HG02588 (cell line): ENCODE data around the gene OSGEPL1.
A peak's percentile ranks its signal among the peaks of the same experiment; 100 is the strongest.
"Not testable (repeated sequence)": the region's sequence is repeated elsewhere in the genome, so short reads cannot be mapped to it uniquely, and the experiment has no call there.

ENCODE experiments used
- ATAC-seq: cut with Tn5 transposase; IDR thresholded peaks from one replicate; pipeline ENCODE4 v1.9.1; 2021; ENCODE audit warnings: mild to moderate bottlenecking, moderate library complexity; ENCODE audit not compliant: unreplicated experiment

Gene OSGEPL1, protein sequence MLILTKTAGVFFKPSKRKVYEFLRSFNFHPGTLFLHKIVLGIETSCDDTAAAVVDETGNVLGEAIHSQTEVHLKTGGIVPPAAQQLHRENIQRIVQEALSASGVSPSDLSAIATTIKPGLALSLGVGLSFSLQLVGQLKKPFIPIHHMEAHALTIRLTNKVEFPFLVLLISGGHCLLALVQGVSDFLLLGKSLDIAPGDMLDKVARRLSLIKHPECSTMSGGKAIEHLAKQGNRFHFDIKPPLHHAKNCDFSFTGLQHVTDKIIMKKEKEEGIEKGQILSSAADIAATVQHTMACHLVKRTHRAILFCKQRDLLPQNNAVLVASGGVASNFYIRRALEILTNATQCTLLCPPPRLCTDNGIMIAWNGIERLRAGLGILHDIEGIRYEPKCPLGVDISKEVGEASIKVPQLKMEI

DNA sequence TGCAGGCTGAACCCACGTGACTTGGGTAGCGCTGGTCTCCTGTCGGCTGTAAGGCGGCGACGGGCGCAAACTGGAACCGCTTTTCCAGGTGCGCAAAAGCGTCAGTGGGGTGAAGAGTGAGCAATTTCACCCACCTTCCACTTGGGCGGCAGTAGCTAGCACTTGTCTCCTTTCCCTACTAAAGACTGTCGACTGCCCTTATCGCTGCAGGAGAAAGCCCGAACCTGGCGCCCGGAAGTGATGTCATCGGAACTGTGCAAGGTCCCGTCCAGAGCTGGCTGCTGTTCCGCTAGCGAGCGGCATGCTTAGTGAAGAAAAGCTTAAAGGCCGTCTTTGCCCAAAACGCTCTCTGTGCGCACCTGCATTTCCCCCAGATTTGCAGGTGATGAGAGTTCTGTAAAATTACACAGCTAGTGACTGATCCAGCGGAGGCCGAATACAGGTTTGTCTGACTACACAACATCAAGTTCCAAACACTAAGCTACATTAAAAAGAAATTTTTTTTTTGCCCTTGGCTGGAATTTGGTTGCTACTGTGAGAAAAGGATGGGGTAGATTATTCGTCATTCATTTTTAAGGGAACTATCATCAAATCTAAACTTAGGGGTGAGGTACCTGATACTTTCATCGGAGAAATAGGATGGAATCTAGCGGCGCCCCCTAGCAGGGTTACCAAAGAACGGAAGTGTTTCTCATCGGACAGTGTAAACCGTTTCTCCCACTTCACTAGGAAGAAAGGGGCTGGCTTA is at the start of gene OSGEPL1:
OSGEPL1 (minus strand) TSS at position 242 of the 748 bp plus-strand sequence. CDS start 1,152 bp downstream, outside the sequence.
- ATAC-seq = peak; percentile 95

DNA sequence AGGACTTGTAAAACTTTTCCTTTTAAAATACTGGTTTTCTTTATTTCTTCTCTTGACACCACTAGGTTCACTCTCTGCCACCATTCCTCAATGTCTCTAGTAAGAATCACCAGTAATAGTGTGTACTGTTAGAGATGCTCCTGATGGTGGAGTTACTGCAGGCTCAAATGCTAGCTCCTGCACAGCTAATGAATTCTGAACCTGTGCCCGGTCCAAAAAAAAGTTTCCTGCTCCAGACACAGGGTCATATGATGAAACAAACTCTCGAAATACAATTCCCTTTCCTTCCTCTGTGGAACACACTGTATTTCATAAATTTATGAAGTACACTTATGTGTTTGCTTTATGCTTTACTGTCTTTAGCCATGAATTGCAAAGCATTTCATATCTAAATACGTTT is 40.8 kb upstream of the OSGEPL1 start:
- no peak for ATAC-seq

GRCh38 chr2:189802396-189802912 is 39.9 kb upstream of the OSGEPL1 start:
- no peak for ATAC-seq

GRCh38 chr2:189799531-189799930 is 36.9 kb upstream of the OSGEPL1 start:
- ATAC-seq = no peak

DNA sequence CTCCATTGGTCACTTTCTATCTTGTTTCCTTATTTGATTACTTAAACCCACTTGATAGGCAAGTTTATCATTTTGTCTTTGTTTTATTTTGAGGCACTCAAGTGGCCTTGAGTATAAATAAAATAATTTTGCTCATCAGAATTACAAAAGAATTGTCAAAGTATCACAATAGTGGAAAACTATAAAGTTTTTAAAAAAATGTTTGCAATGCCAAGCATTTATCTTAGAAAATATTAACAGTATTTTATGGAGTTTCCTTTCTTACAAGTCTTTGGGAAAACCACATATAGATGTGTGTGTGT is 36.4 kb upstream of the OSGEPL1 start:
- ATAC-seq = no peak

DNA sequence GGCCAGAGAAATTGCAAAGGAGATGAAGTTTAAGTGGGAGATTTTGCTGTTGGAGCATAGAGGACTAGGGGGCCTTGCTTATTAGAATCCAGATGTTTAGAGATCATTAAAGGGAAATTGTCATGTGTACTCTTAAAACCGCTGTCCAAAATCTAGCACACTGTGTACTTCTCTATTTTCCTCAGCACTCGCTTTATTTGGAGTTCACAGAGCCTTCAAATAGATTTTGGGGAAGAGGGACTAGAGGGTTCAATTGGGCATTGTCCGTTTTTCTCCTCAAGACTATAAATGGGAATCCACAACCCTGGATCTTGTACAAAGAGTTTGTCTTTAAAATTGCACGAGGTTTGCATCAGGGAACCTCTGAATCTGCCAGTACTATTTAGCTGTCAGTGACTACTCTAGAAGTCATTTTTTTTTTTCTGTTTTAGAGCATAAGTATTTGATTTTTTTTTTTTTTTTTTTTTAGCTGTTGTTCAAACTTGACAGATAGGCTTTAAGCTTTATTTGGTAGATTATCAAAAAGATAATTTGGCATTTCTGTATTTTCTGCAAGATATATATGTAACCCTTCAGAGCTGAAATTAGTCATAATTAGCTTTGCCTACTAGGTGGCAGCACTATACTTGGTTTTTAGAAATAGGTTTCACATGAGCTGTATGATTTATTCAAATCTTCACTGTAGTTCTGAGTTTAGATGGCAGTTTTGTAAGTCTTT is 35.9 kb upstream of the OSGEPL1 start:
- no peak for ATAC-seq

GRCh38 chr2:189797902-189798301 is 35.3 kb upstream of the OSGEPL1 start:
- no peak for ATAC-seq

- ATAC-seq = no peak
These were observed 31.7 kb upstream of the OSGEPL1 start for GRCh38 chr2:189794310-189794709.

GRCh38 chr2:189791338-189792042 is 28.9 kb upstream of the OSGEPL1 start:
- ATAC-seq = no peak

DNA sequence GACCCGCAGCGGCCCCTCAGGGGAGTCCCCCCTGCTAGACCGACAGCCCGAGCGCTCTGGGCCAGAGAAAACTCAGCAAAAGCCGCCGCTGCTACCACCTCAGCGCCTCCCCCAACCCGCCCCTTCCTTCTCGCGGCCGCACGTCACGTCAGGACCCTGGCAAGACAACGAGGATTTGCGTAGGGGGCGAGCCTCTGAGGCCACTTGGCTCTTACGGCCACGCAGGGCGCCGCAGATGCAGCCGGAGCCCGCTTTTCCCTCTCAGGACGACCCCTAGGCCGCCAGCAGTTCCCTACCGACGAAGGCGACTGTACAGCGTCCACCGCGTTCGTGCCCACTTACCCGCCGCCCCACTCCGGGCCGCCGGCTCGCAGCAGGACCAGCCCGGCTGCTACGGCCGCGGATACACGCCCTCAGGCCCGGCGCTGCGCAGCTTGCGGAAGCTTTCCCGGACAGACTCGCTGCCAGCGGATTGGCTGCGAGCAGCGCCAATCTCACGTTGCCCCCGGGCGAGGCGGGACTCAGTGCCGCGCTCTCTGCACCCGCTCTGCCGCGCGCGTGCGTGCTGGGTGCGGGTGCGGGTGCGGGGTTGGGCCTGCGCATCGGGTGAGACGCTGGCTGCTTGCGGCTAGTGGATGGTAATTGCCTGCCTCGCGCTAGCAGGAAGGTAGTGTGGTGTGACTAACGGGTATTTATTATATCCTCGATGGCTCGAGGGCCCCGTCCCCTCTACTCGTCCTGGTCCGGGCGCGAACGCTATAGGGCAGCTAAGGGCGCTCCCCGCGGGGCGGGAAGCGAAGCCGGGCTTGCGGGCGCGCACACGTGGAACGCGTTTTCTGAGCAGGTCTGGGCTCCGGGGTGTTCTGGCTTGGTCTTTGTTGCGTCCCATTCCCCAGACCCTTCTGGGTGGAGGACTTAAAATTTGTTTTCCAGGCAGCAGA is 21.6 kb upstream of the OSGEPL1 start, which contains the start of the genes ORMDL1 and PMS1:
ORMDL1 (minus strand) TSS at position 413 of the 941 bp plus-strand sequence. CDS start 1,744 bp downstream, outside the sequence.
PMS1 (plus strand) TSS at position 524 of the 941 bp plus-strand sequence. CDS start 7,360 bp downstream, outside the sequence.
- ATAC-seq = peak; percentile 94

DNA sequence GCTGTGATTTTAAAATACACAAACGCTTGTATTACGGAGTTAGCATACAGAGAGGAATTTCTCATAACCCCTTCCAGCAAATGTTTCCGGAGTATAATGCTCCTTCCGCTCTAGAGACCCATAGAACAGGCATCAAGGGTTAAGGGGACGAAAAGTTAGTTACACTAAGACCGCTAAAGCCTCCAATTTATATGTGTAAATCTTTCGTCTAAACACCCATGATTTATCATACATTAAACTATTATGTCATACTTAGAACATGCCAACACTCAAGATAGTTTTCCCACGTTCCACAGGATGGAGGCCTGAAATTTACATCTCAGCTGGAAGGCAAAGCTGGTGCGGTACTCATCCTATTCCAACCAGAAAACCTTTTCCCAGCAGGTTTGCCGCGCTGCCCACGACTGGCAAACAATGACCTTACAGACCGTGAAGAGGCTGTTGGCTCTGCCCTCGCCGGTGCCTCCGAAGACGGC is 20.9 kb upstream of the OSGEPL1 start:
- ATAC-seq = peak; percentile 13

GRCh38 chr2:189782221-189782671 is 19.7 kb upstream of the OSGEPL1 start:
- ATAC-seq = no peak

DNA sequence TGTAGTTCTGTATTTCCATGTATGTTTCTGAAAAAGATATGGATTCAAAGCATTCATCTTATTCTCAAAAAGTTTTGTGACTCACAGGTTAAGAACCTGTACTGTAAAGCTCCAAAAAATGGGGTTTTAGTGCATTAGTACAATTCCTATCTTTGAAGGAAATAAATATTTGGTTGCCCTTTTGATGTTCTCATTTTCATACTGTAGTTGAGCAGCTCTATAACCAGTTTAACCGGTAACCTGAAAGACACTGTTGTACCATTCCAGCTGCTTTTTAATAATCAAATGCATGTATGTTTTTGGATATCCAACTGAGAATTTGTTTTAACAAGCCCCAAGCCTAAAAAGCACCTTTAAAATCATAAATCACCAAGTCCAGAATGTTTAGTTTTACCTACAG is 9.6 kb upstream of the OSGEPL1 start:
- no peak for ATAC-seq

GRCh38 chr2:189770590-189771322 is 8.2 kb upstream of the OSGEPL1 start:
- no peak for ATAC-seq

- no peak for ATAC-seq
These were observed 1.5 kb upstream of the OSGEPL1 start for GRCh38 chr2:189763908-189764661.

DNA sequence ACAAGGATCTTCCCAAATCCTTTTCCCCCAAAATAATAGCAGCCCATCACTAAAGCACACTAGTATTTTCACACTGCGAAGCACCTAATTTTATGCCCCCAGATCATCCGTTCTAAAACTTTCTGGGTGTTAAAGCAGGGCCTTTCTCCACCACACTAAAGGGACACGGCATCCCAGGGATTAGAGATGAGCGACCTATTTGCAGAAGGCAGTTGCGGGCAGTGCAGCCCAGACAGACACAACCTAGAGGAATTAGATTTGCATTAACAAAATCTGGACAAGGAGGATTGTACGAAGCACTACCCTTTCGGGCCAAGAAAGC is 402 bp downstream of the OSGEPL1 start:
- no peak for ATAC-seq

- not testable (repeated sequence) for ATAC-seq
These were observed 2.4 kb downstream of the OSGEPL1 start for GRCh38 chr2:189760154-189760553.
